GM18858 (cell line): ENCODE measurements around the gene FAM9B.
"Not testable (repeated sequence)": the region's sequence is repeated elsewhere in the genome, so short reads cannot be mapped to it uniquely, and the experiment has no call there.

Experiments
- ATAC-seq: cut with Tn5 transposase; IDR thresholded peaks from one replicate; pipeline ENCODE4 v1.9.1; 2021; ENCODE audit not compliant: unreplicated experiment

The FAM9B gene

DNA sequence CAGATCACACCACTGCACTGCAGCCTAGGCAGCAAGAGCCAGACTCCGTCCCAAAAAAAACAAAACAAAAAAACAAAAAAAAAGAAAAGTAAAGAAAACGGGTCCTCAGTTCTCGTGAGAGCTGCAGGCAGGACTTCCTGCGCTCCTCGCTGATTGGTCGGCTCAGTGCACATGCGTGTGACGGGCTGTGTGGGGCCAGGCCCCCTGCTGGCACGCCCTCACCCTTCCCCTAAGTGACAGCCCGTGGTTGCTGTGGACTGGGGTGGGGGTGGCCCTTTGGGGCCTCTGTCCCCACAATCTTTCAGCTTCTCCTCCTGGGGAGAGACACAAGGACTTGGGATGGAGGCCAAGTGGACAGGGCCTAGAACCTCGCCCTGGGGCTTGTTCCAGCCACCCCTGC is at the start of gene FAM9B:
Gene FAM9B, minus strand, starts transcription at position 139 of the 400 bp plus-strand sequence. CDS start 1,141 bp downstream, outside the sequence.
- ATAC-seq, result no peak

DNA sequence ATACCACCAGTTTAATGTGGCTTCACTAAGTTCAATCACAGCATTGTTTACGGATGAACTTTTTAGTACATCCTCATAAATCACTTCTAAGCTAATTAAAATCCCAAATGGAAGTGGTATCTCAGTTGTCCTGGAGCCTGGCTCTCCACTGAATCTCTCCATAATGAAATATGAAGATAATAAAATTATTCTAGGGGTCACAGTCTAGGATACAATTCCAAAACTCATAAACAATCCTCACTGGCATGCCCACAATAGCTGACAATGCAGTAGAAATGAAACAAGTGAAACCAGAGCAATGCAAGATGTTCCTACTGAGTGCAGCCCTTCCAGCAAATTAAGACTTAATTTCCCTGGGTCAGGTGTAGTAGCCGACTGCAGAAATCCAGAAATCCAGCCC is 47.3 kb upstream of the FAM9B start:
- ATAC-seq, result no peak

DNA sequence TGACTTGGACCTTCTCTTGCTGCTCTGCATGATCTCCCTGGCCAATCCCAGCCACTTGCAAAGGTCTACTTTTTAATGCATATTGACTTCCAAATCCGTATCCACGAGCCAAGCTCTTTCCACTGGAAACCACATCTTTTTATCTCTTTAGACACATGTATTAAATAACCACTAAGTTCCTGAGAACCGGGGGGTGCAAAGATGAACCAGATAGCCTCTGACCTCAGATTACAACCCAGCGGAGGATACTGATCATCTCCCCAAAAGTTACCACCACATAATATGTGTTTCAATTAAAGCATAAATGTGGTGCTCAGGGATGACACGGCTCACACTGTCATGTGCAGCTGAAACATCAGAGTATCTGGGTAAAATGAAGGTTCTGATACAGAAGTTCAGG is 40.4 kb upstream of the FAM9B start:
- no peak for ATAC-seq

DNA sequence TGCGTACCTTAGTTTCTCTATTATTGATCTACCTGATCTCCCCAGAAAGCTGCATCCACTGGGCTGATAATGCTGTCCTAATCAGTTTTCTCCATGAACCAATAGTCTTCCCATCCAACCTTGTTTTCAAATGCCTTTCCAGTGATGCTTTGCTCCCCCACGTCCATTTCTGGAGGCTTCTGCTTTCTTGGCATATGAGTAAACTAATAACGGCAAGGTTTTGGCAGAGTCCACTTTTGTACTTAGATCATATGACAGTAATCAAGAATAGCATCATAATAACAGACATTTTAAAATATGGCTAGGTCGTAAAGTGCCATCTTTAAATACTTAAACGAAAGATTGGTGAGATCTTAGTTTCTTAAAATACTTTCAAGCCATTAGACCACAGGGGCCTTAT is 38.4 kb upstream of the FAM9B start:
- no peak for ATAC-seq

DNA sequence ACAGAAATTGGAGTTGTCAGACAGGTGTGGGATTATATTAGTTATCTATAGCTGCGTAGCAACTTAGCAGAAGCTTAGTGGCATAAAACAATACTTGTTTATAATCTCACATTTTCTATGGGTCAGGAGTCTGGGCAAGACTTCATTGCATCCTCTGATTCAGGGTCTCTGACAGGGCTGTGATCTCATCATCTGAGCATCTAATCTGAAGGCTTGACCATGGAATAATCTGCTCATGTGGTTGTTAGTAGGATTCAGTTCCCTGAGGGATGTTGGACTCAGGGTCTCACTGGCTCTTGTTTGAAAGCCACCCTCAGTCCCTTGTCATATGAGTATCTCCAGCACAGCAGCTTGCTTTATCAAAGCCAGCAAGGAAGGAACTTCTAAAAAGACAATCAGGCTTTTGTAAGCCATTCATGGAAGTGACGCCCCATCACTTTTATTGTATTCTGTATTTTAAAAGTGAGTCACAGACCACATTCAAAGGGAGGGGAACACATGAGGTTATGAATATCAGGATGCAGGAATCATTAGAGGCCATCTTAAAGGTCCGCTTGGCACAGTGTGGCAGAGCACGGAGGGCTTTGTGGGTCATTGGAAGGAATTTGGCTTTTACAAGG is 37.2 kb upstream of the FAM9B start:
- ATAC-seq, result no peak

DNA sequence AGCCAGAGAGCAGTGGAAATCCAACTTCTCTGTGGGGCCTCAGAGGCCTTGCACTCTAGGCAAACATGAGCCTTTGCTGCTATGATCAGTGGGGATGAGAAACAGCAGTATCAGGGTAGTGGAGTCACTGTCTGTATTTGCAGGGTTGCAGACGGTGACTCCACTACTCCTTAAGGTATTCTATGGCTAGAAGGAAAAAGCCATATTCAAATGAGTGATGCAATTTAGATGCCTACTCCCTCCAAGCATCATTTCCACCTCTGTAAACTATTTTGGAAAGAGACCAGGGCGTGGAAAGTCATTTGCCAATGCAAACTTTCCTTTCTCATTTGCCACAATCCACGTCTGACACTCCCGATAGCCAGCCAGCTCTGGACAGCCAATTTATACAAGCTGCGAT is 35.6 kb upstream of the FAM9B start:
- no peak for ATAC-seq

DNA sequence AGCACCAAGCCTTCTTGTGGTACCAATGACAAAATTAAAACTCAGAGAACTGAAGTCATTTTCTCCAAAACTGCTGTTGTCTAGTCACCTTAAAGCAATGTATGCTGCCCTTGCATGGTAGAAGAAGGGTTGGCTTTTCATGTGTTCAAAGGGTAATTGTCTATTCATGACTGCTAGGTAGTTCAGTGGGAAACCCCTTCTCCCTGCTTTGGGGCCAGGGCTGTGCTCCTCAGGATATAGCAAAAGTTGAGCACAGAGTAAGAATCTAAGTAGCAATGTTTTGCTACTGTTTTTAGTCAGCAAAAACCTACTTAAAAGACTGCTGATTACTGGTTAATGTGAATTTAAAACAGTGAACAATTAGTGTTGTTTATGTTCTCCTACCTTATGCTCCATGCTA is 30.8 kb upstream of the FAM9B start:
- no peak for ATAC-seq

DNA sequence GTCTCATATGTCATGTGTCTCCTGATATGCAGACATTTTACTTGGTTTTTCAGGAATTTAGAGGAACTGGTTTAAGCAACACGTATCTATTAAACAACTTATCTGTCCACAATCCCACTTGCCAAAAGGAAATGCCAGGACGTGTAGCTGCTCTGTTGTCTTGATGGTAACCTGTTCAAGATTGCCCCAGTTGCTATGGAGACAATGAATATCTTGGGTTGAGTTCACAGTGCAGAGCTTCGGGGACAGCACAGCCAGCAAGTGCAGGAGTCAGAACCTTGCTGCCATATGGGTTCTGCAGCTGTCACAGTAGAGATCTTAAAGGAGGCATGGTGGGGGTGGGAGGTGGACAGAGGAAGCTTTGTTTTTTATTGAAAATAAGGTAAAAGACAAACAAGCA is 28.7 kb upstream of the FAM9B start:
- ATAC-seq, result no peak

DNA sequence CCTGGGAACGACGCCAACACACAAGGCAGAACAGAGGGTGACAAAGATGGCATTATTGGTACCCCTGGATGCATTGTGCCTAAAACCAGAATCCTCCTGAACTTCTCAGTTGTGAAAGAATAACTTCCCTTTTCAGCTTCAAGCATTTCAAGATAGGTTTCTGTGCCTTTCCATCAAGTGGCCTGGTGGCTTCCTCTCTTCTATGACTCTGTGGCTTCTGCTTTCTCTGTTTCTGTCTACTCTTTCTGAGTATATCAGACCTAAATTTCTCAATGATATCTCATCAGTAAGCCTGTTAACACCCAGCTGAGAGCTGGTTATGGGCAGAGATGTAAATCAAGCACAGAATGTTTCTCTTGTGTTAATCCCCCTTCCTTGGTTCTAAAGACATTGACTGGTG is 21.4 kb upstream of the FAM9B start:
- no peak for ATAC-seq

DNA sequence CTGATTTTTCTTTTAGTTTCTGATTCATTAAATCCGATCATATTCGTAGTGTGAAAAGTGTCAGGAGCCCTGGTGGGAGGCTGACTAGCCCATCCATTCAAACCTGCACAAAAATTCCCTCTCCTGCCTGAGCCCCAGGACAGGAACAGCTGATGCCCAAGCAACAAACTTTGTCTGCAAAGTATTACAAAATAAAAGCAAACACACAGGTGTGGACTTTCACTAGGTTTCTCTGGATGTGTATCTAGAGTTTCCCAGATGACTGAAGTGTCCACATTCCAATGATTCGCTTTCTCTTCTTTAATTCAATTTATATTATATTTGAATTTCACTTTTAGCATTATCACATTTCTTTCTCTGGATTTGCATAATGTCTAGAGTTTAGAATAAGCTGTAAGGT is 18.2 kb upstream of the FAM9B start:
- no peak for ATAC-seq

DNA sequence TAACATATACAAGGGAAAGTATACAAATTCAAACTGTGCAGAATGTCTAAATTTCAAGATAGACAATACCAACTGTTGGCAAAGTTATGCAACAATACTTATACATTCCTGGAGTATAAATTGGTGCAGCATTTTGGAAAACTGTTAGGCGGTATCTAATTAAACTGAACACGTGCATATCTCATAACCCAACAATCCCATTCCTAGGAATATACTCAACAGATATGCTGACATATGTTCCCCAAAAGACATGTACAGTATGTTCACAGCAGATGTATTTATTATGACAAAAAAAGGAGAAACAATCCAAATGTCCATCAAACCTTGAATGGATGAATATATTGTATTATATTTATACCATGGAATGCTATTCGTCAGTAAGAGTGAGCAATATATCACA is 16.4 kb upstream of the FAM9B start:
- no peak for ATAC-seq

DNA sequence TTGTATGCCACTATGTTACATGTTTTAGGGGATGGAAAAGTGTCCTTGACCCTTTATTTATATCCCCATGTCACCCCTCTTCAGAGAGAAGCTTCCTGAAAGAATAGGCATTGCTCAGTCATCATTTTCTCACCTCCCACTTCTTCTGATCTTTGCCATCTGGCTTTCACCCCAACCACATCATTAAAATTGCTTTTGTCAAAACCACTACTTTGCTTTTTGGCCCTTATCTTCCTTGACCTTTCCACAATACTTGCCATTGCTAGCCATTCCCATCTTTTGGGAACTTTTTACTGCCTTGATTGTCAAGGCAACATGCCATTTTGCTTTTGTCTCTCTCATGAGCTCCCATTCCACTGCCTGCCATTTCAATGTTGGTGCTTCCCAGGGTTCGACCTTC is 14.9 kb upstream of the FAM9B start:
- ATAC-seq, result no peak

DNA sequence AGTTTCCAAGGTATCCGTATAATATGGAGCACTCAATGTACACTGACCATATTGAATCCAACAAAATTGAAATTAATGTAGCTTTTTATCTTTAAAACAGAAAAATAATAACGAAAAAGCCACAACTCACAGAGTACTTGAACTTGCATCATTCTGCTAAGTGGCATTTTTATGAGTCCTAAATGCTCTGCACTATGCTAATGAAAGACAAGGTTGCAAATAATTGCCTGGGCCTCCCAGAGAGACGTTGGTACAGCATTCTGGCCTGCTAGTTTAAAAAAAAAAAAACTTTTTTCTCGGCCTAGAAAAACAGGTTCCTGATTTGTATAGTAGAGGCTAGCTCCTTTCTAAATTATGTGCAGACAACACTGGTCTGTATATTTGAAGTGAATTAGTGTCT is 4.3 kb upstream of the FAM9B start:
- no peak for ATAC-seq

DNA sequence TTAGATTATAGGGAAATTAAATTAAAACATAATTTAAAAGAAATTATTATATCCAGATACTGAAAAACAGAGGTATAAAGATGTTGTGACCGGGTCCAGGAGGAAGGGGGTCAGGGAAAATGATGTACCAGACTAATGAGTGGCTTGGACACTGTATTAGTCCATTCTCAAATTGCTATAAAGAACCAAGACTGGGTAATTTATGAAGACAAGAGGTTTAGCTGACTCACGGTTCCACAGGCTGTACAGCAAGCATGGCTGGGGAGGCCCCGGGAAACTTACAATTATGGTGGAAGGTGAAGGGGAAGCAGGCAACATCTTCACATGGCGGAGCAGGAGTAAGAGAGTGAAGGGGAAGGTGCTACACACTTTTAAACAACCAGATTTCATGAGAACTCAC is 3.4 kb upstream of the FAM9B start:
- ATAC-seq, result no peak

DNA sequence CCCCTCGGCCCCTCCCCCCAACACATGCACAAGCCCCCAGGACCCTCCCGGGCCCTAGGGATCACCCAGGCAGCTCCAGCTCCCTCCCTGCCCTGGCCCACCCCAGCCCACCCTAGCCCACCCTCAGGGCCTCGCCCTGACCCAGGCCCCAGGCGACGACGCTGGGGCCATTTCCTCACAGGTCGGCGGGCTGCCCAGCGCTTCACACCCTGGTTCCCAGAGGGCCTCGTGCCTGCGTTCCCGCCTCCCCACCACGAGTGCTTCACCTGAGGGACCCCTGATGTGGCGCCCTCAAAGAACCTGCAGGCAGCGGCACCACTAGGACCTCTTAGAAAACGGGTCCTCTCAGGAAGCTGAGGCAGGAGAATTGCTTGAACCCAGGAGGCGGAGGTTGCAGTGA is 341 bp downstream of the FAM9B start:
- ATAC-seq, result no peak

DNA sequence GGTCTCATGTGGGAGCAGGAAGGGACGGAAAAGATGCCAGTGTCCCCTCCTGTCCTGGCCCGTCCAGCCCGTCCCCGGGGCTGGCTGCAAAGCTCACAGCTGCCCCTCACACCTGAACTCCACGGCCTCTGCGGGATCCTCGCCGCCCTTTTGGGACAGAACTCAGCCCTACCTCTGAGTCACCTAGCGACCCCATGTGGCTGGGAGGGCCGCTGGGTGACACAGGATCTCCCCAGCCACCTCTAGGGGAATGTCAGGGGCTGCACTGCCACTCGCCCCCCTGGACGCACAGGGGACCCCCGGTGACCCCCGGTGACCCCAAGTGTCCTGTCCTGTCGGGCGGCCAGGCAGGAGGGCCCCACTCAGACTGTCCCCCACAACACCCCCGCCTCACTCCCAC is 748 bp downstream of the FAM9B start:
- ATAC-seq, result no peak

DNA sequence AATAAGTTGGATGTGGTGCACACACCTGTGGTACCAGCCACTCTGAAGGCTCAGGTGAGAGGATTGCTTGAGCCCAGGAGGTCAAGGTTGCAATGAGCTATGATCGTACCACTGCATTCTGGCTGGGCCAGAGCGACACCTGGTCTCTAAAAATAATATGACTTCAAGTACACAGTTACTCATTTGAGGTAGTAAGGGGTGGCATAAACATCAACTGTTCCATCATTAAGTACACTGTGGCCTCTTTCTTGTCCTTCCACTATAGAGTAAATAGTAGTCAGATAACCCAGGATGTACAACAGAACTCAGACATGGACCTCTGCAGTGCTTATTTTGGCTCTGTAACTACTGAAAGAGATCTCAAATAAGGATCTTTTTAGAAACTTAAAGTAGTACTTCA is 10.6 kb downstream of the FAM9B start:
- ATAC-seq, result no peak

DNA sequence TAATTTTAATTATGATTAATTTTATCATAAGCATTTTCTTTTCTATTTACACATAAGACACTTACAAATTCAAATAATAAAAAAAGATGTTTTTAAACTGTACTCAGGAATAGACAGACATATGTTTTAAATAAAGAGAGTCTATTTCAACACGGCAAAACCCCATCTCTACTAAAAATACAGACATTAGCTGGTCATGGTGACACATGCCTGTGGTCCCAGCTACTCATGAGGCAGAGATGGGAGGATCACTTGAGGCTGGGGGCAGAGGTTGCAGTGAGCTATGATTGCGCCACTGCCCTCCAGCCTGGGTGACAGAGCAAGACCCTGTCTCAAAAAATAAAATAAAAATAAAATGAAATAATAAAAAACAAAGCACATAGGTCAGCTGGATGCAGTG is 14.8 kb downstream of the FAM9B start:
- no peak for ATAC-seq

DNA sequence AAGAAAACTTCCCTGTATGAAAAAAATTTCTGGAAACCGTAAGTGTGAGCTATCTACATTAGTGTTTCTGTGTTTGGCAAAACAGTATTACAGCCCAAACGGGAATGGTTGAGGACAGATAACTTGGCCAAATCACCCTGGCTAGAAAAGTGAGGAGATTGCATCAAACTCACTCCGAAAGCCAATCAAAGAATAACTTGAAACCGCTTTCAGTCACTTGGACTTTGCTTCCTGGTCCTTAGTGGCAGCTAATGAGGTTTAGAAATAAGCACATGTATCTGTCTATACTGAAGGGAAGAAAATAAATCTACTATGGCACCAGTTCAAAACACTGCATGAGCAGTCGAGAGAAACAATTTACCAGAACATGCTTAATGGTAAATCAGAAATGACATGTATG is 15.6 kb downstream of the FAM9B start:
- not testable (repeated sequence) for ATAC-seq

DNA sequence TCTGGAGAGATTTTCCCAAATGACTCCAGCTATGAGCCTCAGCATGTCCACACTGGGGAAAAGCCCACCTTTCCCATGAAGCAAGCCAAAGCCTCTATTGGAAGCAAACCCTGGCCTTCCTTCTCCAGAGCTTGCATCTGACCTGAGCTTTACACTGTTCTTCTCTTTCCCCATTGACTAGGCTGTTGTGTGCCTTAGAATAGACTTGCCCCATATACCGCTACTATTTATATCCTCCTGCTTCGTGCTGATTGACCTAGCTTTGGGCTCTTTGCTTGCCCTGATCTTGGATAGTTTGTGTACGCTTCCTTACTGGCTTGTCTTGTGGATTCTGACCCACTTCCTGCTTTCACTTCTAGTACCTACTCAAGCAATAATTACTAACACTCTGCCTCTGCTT is 30.9 kb downstream of the FAM9B start:
- ATAC-seq, result no peak

DNA sequence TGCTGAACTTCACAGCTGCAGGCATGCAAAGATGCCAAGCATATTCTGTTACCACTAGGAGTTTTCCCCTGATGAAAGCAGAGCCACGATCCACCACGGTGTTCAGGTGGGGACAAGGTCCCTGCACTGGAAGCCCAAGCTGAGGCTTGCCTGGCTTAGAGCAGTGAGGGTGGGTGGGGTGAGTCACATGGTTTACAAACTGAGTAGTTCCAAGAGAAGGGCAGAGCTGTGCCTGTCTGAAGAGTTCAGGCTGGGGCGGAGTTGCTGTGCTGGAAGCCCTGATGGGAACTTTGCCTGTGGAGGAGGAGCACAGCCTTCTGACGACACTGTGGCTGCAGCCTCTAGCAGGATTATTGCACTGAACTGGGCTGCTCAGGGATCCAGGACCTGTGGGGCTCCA is 45.5 kb downstream of the FAM9B start:
- ATAC-seq, result no peak

DNA sequence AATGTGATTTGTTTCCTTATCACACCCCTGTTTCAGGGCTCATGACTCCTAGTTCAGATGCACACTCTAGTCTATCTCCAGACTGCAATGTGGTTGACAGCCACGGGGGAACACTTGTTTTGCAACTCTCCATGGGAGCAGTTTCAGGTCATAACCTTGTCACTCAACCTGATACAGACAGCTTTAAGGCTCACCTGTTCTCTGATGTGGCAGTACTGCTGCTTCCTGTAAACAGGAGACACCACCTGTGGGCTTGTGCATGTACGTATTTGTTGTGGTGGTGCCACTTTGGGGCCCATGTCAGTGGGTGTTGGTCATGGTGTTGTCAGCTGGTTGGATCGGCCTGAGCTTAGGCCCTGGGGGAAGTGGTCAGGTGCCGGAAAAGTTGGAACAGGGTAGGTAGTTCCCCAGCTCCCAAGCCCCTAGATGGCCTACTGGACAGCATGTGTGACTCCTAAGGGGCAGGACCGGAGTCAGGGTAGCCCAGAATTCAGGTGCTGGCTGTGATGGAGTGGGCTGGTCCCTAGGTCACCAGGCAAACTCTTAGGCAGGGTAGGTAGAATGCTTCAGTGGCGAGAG is 46.2 kb downstream of the FAM9B start:
- no peak for ATAC-seq

DNA sequence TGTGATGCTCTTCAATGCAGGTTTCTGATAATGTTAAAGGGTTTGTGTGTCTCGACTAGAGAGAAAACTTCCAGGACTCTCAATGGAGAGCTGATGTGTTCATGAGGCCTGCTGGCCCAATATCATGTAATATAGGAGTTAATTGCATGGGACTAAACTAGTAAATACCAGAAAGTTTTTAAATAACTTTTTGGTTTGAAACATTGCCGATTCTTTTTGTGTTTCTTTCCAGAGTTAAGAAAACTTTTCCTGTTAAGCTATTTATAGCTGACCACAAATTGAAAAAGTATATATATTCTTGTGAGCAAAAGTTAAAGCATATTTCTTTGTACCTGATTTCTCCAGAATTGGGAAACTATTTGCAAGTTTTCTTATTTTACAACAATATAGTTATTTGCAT is 49.7 kb downstream of the FAM9B start:
- no peak for ATAC-seq
